Thymus (tissue), 14 donors: ENCODE results near the gene CENPO. TPM values are rescaled to one million over a fixed set of nuclear protein-coding genes. Genes with fewer than 3 reads are reported as not detected.
A peak's percentile ranks its signal among the peaks of the same experiment; 100 is the strongest.

Experiments
- DNase-seq, 9 donors: peaks; one replicate each; pipeline ENCODE4 v3.0.0-alpha.2; 2013; ENCODE audit warnings: low spot score in 9 of 9, low read depth in 6 of 9, missing footprints in 1 of 9
- H3K27ac ChIP-seq, 2 donors: one replicate each; pipeline ENCODE4 v1.5.1; 2013; ENCODE audit warnings: control low read depth in 1 of 2, low read depth in 1 of 2, low read length in 1 of 2, mild to moderate bottlenecking in 1 of 2, moderate library complexity in 1 of 2
- H3K27me3 ChIP-seq, 2 donors: one replicate each; pipeline ENCODE4 v1.5.1; 2013; ENCODE audit warnings: low read length in 1 of 2; ENCODE audit not compliant: control insufficient read depth in 2 of 2, insufficient read depth in 1 of 2
- H3K36me3 ChIP-seq, 2 donors: one replicate each; pipeline ENCODE4 v1.5.1; 2013; ENCODE audit warnings: low read length in 1 of 2, mild to moderate bottlenecking in 1 of 2, moderate library complexity in 1 of 2; ENCODE audit not compliant: control insufficient read depth in 2 of 2, insufficient read depth in 2 of 2
- H3K4me1 ChIP-seq, 2 donors: one replicate each; pipeline ENCODE4 v1.5.1; 2013; ENCODE audit warnings: low read length in 2 of 2; ENCODE audit not compliant: control insufficient read depth in 2 of 2, insufficient read depth in 2 of 2
- H3K4me3 ChIP-seq, 2 donors: one replicate each; pipeline ENCODE4 v1.5.1; 2013; ENCODE audit warnings: low read length in 2 of 2, control low read depth in 1 of 2, mild to moderate bottlenecking in 1 of 2
- H3K9me3 ChIP-seq, 2 donors: one replicate each; pipeline ENCODE4 v1.5.1; 2013; ENCODE audit warnings: low read length in 1 of 2, mild to moderate bottlenecking in 1 of 2; ENCODE audit not compliant: control insufficient read depth in 2 of 2, insufficient read depth in 1 of 2
- WGBS: extraction: QIAGEN DNeasy Blood & Tissue Kit; methylation state at CpG from one replicate; pipeline ENCODE4 v1.1.7; 2013; 5-methylcytosine and 5-hydroxymethylcytosine counted together
- long read RNA-seq, 10 donors: transcript quantifications; one replicate each; lab custom pipeline, GENCODE V29; 2026
- polyA plus RNA-seq: library from polyadenylated mRNA; stranded (reverse); fragments of 200-250 nt; gene quantifications from one replicate; pipeline ENCODE4 v1.2.3, GENCODE V29; 2013
- total RNA-seq: library from RNA; stranded (reverse); fragments of 120-200 nt; gene quantifications from one replicate; pipeline ENCODE4 v1.2.4, GENCODE V29; 2013
- donor health status: healthy.

CENPO gene
- total RNA-seq (15.1 TPM), polyA plus RNA-seq (2.5 TPM)
- long read RNA-seq, donor 1: 0 reads
- long read RNA-seq, donor 2, full-length matches to known transcripts: 6 of 6 reads
- long read RNA-seq, donor 2, partial matches to known transcripts: 0 of 6 reads
- long read RNA-seq, donor 2, other reads (novel, unspliced or antisense): 0 of 6 reads
- long read RNA-seq, donor 3, full-length matches to known transcripts: 3 of 3 reads
- long read RNA-seq, donor 3, partial matches to known transcripts: 0 of 3 reads
- long read RNA-seq, donor 3, other reads (novel, unspliced or antisense): 0 of 3 reads
- long read RNA-seq, donor 4, full-length matches to known transcripts: 2 of 2 reads
- long read RNA-seq, donor 4, partial matches to known transcripts: 0 of 2 reads
- long read RNA-seq, donor 4, other reads (novel, unspliced or antisense): 0 of 2 reads
- long read RNA-seq, donor 5, full-length matches to known transcripts: 4 of 4 reads
- long read RNA-seq, donor 5, partial matches to known transcripts: 0 of 4 reads
- long read RNA-seq, donor 5, other reads (novel, unspliced or antisense): 0 of 4 reads
- long read RNA-seq, donor 6, full-length matches to known transcripts: 4 of 4 reads
- long read RNA-seq, donor 6, partial matches to known transcripts: 0 of 4 reads
- long read RNA-seq, donor 6, other reads (novel, unspliced or antisense): 0 of 4 reads
- long read RNA-seq, donor 7, full-length matches to known transcripts: 2 of 2 reads
- long read RNA-seq, donor 7, partial matches to known transcripts: 0 of 2 reads
- long read RNA-seq, donor 7, other reads (novel, unspliced or antisense): 0 of 2 reads
- long read RNA-seq, donor 8: 0 reads
- long read RNA-seq, donor 9, full-length matches to known transcripts: 2 of 2 reads
- long read RNA-seq, donor 9, partial matches to known transcripts: 0 of 2 reads
- long read RNA-seq, donor 9, other reads (novel, unspliced or antisense): 0 of 2 reads
- long read RNA-seq, donor 10, full-length matches to known transcripts: 5 of 5 reads
- long read RNA-seq, donor 10, partial matches to known transcripts: 0 of 5 reads
- long read RNA-seq, donor 10, other reads (novel, unspliced or antisense): 0 of 5 reads

- Histone ChIP-seq H3K4me3 (peak within 1 kb of the TSS; percentile 76 to 91), H3K27me3 (no peaks in the 10 kb centered on the region), H3K36me3 (peaks cover 9 to 32% of the 10 kb centered on the region in 2 donors), H3K9me3 (peaks cover 0 to 2% of the 10 kb centered on the region in 2 donors), H3K4me1 (peaks cover 9 to 19% of the 10 kb centered on the region in 2 donors), H3K27ac (peak within 1 kb of the TSS; percentile 97 to 99)
- peak; percentile 86 to 98 (median 95) for DNase-seq
- under 1% methylated on average over 74 of the region's 74 CpGs for WGBS
These were observed at the start of gene CENPO, which contains the start of gene PTRHD1 for GRCh38 chr2:24792874-24793760. Gene CENPO, plus strand, starts transcription at chr2:24793425. Its CDS starts 495 bp downstream, at chr2:24793920. Gene PTRHD1, minus strand, starts transcription at chr2:24793391. Its CDS starts 14 bp downstream, at chr2:24793377.

GRCh38 chr2:24743924-24744323 is 49.3 kb upstream of the CENPO start:
- no peaks in the 10 kb centered on the region for H3K4me1 ChIP-seq
- no peak overlapping the region for H3K27ac ChIP-seq
- peak in 3 of 9 donors; percentile 10 to 30 (median 13) for DNase-seq
- WGBS: 65% methylated on average over 3 of the region's 3 CpGs
- H3K36me3 ChIP-seq: peaks cover 11 to 16% of the 10 kb centered on the region in 2 donors
- H3K9me3 ChIP-seq: no peaks in the 10 kb centered on the region
- no peak overlapping the region for H3K4me3 ChIP-seq
- no peaks in the 10 kb centered on the region for H3K27me3 ChIP-seq

GRCh38 chr2:24744356-24744755 is 48.9 kb upstream of the CENPO start:
- no peak overlapping the region for H3K4me3 ChIP-seq
- DNase-seq: no peak
- H3K27me3 ChIP-seq: no peaks in the 10 kb centered on the region
- no peaks in the 10 kb centered on the region for H3K9me3 ChIP-seq
- no peaks in the 10 kb centered on the region for H3K4me1 ChIP-seq
- peaks cover 11 to 16% of the 10 kb centered on the region in 2 donors for H3K36me3 ChIP-seq
- 95% methylated on average over 1 of the region's 1 CpG for WGBS
- no peak overlapping the region for H3K27ac ChIP-seq

- Histone ChIP-seq H3K27ac (no peak overlapping the region), H3K36me3 (peaks cover 11 to 16% of the 10 kb centered on the region in 2 donors), H3K27me3 (no peaks in the 10 kb centered on the region), H3K4me3 (no peak overlapping the region), H3K9me3 (no peaks in the 10 kb centered on the region), H3K4me1 (no peaks in the 10 kb centered on the region)
- 96% methylated on average over 2 of the region's 2 CpGs for WGBS
- no peak for DNase-seq
These were observed 47.4 kb upstream of the CENPO start for GRCh38 chr2:24745825-24746224.

- Histone ChIP-seq H3K27me3 (no peaks in the 10 kb centered on the region), H3K4me1 (no peaks in the 10 kb centered on the region), H3K27ac (no peak overlapping the region), H3K9me3 (no peaks in the 10 kb centered on the region), H3K36me3 (peaks cover 11 to 14% of the 10 kb centered on the region in 2 donors), H3K4me3 (no peak overlapping the region)
- WGBS: 99% methylated on average over 3 of the region's 3 CpGs
- no peak for DNase-seq
These were observed 45.9 kb upstream of the CENPO start for GRCh38 chr2:24747299-24747698.

GRCh38 chr2:24749069-24749691 is 44.0 kb upstream of the CENPO start:
- WGBS: 85% methylated on average over 7 of the region's 7 CpGs
- H3K36me3 ChIP-seq: peaks cover 9 to 26% of the 10 kb centered on the region in 2 donors
- peak in 3 of 9 donors; percentile 3 to 22 (median 8) for DNase-seq
- H3K27ac ChIP-seq: no peak overlapping the region
- H3K4me3 ChIP-seq: no peak overlapping the region
- H3K9me3 ChIP-seq: no peaks in the 10 kb centered on the region
- H3K27me3 ChIP-seq: no peaks in the 10 kb centered on the region
- H3K4me1 ChIP-seq: no peaks in the 10 kb centered on the region

- no peak for DNase-seq
- H3K36me3 ChIP-seq: peaks cover 15 to 50% of the 10 kb centered on the region in 2 donors
- H3K27ac ChIP-seq: no peak overlapping the region
- 99% methylated on average over 3 of the region's 3 CpGs for WGBS
- H3K4me3 ChIP-seq: no peak overlapping the region
- H3K9me3 ChIP-seq: no peaks in the 10 kb centered on the region
- H3K27me3 ChIP-seq: no peaks in the 10 kb centered on the region
- no peaks in the 10 kb centered on the region for H3K4me1 ChIP-seq
These were observed 38.1 kb upstream of the CENPO start for GRCh38 chr2:24754985-24755705.
